ENCODE measurements around the gene CALML3.

- TF ChIP-seq CTCF (conservative IDR thresholded peaks at IDR 0.05; ENCODE audit: low read depth, low read length) (no peak), EZH2 (IDR thresholded peaks at IDR 0.05; ENCODE audit: low read length, unreplicated experiment) (no peak)
Observed at GRCh38 chr10:5497289-5497688, 27.5 kb upstream of the CALML3 start.

Data from PC-3 (cell line).